Mammary epithelial cell (primary cell): Measurements from ENCODE around the gene FADS6.

ENCODE experiments used
- EZH2 ChIP-seq: IDR thresholded peaks from 2 replicates; pipeline ENCODE4 v1.6.1; 2012; ENCODE audit warnings: low read length, inconsistent platforms, borderline replicate concordance
- TF ChIP-seq, protein P1 (sequence below), 2 donors: IDR thresholded peaks in 1 of 2; conservative IDR thresholded peaks in 1 of 2; 2 replicates each; pipeline ENCODE4 v1.5.1; 2011 to 2012; ENCODE audit warnings: inconsistent platforms in 2 of 2, low read length in 2 of 2, mild to moderate bottlenecking in 2 of 2, control low read depth in 1 of 2, low read depth in 1 of 2; ENCODE audit not compliant: insufficient read depth in 1 of 2; ENCODE audit errors: extremely low read depth in 1 of 2

- TF ChIP-seq, protein P1, sequence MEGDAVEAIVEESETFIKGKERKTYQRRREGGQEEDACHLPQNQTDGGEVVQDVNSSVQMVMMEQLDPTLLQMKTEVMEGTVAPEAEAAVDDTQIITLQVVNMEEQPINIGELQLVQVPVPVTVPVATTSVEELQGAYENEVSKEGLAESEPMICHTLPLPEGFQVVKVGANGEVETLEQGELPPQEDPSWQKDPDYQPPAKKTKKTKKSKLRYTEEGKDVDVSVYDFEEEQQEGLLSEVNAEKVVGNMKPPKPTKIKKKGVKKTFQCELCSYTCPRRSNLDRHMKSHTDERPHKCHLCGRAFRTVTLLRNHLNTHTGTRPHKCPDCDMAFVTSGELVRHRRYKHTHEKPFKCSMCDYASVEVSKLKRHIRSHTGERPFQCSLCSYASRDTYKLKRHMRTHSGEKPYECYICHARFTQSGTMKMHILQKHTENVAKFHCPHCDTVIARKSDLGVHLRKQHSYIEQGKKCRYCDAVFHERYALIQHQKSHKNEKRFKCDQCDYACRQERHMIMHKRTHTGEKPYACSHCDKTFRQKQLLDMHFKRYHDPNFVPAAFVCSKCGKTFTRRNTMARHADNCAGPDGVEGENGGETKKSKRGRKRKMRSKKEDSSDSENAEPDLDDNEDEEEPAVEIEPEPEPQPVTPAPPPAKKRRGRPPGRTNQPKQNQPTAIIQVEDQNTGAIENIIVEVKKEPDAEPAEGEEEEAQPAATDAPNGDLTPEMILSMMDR (conservative IDR thresholded peaks at IDR 0.05 in 1 of 2, IDR thresholded peaks at IDR 0.05 in 1 of 2; ENCODE audit: extremely low read depth in 1 of 2, insufficient read depth in 1 of 2, low read depth in 1 of 2, low read length in 2 of 2) = no peak
- TF ChIP-seq EZH2 = no peak
Observed at GRCh38 chr17:74917430-74917829, 24.0 kb upstream of the FADS6 start.
